Osteocyte (in vitro differentiated cells): ENCODE data around the gene S100A12. TPM values are rescaled to one million over a fixed set of nuclear protein-coding genes. Genes with fewer than 3 reads are reported as not detected.
A peak's percentile ranks its signal among the peaks of the same experiment; 100 is the strongest.

Source experiments
- DNase-seq: peaks from one replicate; pipeline ENCODE4 v3.0.0; 2021; ENCODE audit warnings: mixed read lengths; ENCODE audit not compliant: unreplicated experiment; ENCODE audit errors: extremely low spot score
- H3K27ac Mint-ChIP-seq: one replicate; pipeline ENCODE4 v1.8.0; 2021; ENCODE audit warnings: mild to moderate bottlenecking, mixed read lengths; ENCODE audit not compliant: unreplicated experiment
- H3K27me3 Mint-ChIP-seq: one replicate; pipeline ENCODE4 v1.8.0; 2021; ENCODE audit warnings: mixed read lengths; ENCODE audit not compliant: unreplicated experiment
- H3K36me3 Mint-ChIP-seq: one replicate; pipeline ENCODE4 v1.8.0; 2021; ENCODE audit warnings: mixed read lengths; ENCODE audit not compliant: unreplicated experiment
- H3K4me1 Mint-ChIP-seq: one replicate; pipeline ENCODE4 v1.8.0; 2021; ENCODE audit warnings: mixed read lengths; ENCODE audit not compliant: unreplicated experiment
- H3K4me3 Mint-ChIP-seq: one replicate; pipeline ENCODE4 v1.8.0; 2021; ENCODE audit warnings: mild to moderate bottlenecking, moderate library complexity, mixed read lengths; ENCODE audit not compliant: unreplicated experiment
- H3K9me3 Mint-ChIP-seq: one replicate; pipeline ENCODE4 v1.8.0; 2021; ENCODE audit warnings: mixed read lengths; ENCODE audit not compliant: unreplicated experiment
- CTCF ChIP-seq: fragments of 200-600 bp; sonication (generic); IDR thresholded peaks from 2 replicates; pipeline ENCODE4 v1.5.0; 2021; ENCODE audit warnings: antibody characterized with exemption, mild to moderate bottlenecking, moderate library complexity
- total RNA-seq: library from RNA; stranded (reverse); gene quantifications from 2 replicates; pipeline ENCODE4 v1.2.1, GENCODE V29; 2021

Gene S100A12
- total RNA-seq, 1 donor from 2014 or later = not detected

- no peak overlapping the region for H3K4me3 Mint-ChIP-seq
- no peaks in the 10 kb centered on the region for H3K36me3 Mint-ChIP-seq
- H3K27me3 Mint-ChIP-seq = peaks cover 2% of the 10 kb centered on the region
- peak; percentile 59 for DNase-seq
- TF ChIP-seq CTCF = no peak
- no peaks in the 10 kb centered on the region for H3K4me1 Mint-ChIP-seq
- H3K9me3 Mint-ChIP-seq = peaks cover 22% of the 10 kb centered on the region
- H3K27ac Mint-ChIP-seq = no peak overlapping the region
Measured at GRCh38 chr1:153384958-153385580, 9.6 kb upstream of the S100A12 start.

- no peaks in the 10 kb centered on the region for H3K4me1 Mint-ChIP-seq
- peaks cover 22% of the 10 kb centered on the region for H3K9me3 Mint-ChIP-seq
- no peak for TF ChIP-seq CTCF
- no peaks in the 10 kb centered on the region for H3K27me3 Mint-ChIP-seq
- no peak overlapping the region for H3K27ac Mint-ChIP-seq
- DNase-seq = no peak
- H3K4me3 Mint-ChIP-seq = no peak overlapping the region
- no peaks in the 10 kb centered on the region for H3K36me3 Mint-ChIP-seq
Measured at GRCh38 chr1:153380711-153381110, 5.3 kb upstream of the S100A12 start.

GRCh38 chr1:153379591-153379990 lies 4.2 kb upstream of the S100A12 start:
- Mint-ChIP-seq H3K4me3 (no peak overlapping the region), H3K9me3 (peaks cover 22% of the 10 kb centered on the region)
- no peak for TF ChIP-seq CTCF

GRCh38 chr1:153374071-153374470 lies 1.4 kb downstream of the S100A12 start:
- Mint-ChIP-seq H3K27ac (no peak overlapping the region), H3K36me3 (no peaks in the 10 kb centered on the region), H3K27me3 (peaks cover 4% of the 10 kb centered on the region), H3K4me3 (no peak overlapping the region), H3K9me3 (no peaks in the 10 kb centered on the region), H3K4me1 (no peaks in the 10 kb centered on the region)
- no peak for TF ChIP-seq CTCF
- DNase-seq = no peak

More at GRCh38 chr1:153379591-153379990, 4.2 kb upstream of the S100A12 start:
- Mint-ChIP-seq H3K4me1 (no peaks in the 10 kb centered on the region), H3K27me3 (no peaks in the 10 kb centered on the region), H3K36me3 (no peaks in the 10 kb centered on the region), H3K27ac (no peak overlapping the region)
- DNase-seq = no peak

GRCh38 chr1:153372571-153372970 lies 2.9 kb downstream of the S100A12 start:
- Mint-ChIP-seq H3K27ac (no peak overlapping the region), H3K4me3 (no peak overlapping the region), H3K4me1 (no peaks in the 10 kb centered on the region), H3K27me3 (peaks cover 4% of the 10 kb centered on the region), H3K36me3 (no peaks in the 10 kb centered on the region), H3K9me3 (no peaks in the 10 kb centered on the region)
- no peak for TF ChIP-seq CTCF
- no peak for DNase-seq
